PC-3 (cell line): Measurements from ENCODE around the gene ARID3C. TPM values are rescaled to one million over a fixed set of nuclear protein-coding genes. Genes with fewer than 3 reads are reported as not detected.

Experiments used
- ATAC-seq: fragments of 200-7000 bp; cut with Tn5 transposase; 2 replicates; pipeline ENCODE4 v1.9.1; 2020; ENCODE audit warnings: mild to moderate bottlenecking, moderate library complexity
- BruUV-seq: library from RNA; stranded (reverse); fragments of 400-500 nt; replicated peaks from 2 replicates; lab custom pipeline; 2021; lab: Mats Ljungman, UMichigan
- CTCF ChIA-PET: fragments of 300-600 bp; sonication (Branson Sonifier 250); formaldehyde crosslinking; loops from one replicate; lab custom pipeline; 2022; ENCODE audit warnings: antibody characterized with exemption; lab: Charles Lee
- POLR2A ChIA-PET: fragments of 300-600 bp; sonication (Branson Sonifier 250); formaldehyde crosslinking; loops from one replicate; lab custom pipeline; 2022; ENCODE audit warnings: antibody characterized with exemption; ENCODE audit not compliant: unreplicated experiment; lab: Charles Lee
- DNase-seq: peaks from one replicate; pipeline ENCODE4 v3.0.0-alpha.2; 2015
- H2AFZ ChIP-seq: fragments of 300-600 bp; sonication (generic); 2 replicates; pipeline ENCODE4 v1.6.0; 2016; ENCODE audit warnings: antibody characterized with exemption, low read length
- H3F3A ChIP-seq: fragments of 300-600 bp; sonication (generic); one replicate; pipeline ENCODE4 v1.6.0; 2017; ENCODE audit warnings: antibody characterized with exemption, low read length, control low read depth, mild to moderate bottlenecking; ENCODE audit not compliant: unreplicated experiment
- H3K27ac ChIP-seq: fragments of 300-600 bp; sonication (generic); 2 replicates; pipeline ENCODE4 v1.5.1; 2016; ENCODE audit warnings: mild to moderate bottlenecking, low read length
- H3K27me3 ChIP-seq: fragments of 300-600 bp; sonication (generic); 2 replicates; pipeline ENCODE4 v1.6.1; 2016; ENCODE audit warnings: low read length, mixed read lengths
- H3K36me3 ChIP-seq: fragments of 300-600 bp; sonication (generic); 2 replicates; pipeline ENCODE4 v1.6.1; 2016; ENCODE audit warnings: low read depth, mixed run types, low read length, mixed read lengths
- H3K4me1 ChIP-seq: fragments of 300-600 bp; sonication (generic); 2 replicates; pipeline ENCODE4 v1.5.1; 2016; ENCODE audit warnings: low read length; ENCODE audit not compliant: insufficient read depth
- H3K4me2 ChIP-seq: fragments of 300-600 bp; sonication (generic); 2 replicates; pipeline ENCODE4 v1.6.0; 2016; ENCODE audit warnings: low read length
- H3K4me3 ChIP-seq: fragments of 300-600 bp; sonication (generic); 2 replicates; pipeline ENCODE4 v1.5.1; 2016; ENCODE audit warnings: mild to moderate bottlenecking, low read length, mixed read lengths
- H3K79me2 ChIP-seq: fragments of 300-600 bp; sonication (generic); 2 replicates; pipeline ENCODE4 v1.6.1; 2017; ENCODE audit warnings: low read length, mixed read lengths
- H3K9ac ChIP-seq: fragments of 300-600 bp; sonication (generic); 2 replicates; pipeline ENCODE4 v1.6.0; 2016; ENCODE audit warnings: mild to moderate bottlenecking, low read length
- H3K9me2 ChIP-seq: fragments of 300-600 bp; sonication (generic); replicated peaks from 2 replicates; pipeline ENCODE4 v1.6.1; 2016; ENCODE audit warnings: mixed run types, low read length, mixed read lengths
- H3K9me3 ChIP-seq: fragments of 300-600 bp; sonication (generic); 2 replicates; pipeline ENCODE4 v1.6.1; 2016; ENCODE audit warnings: low read length, mixed read lengths
- H4K20me1 ChIP-seq: fragments of 300-600 bp; sonication (generic); 2 replicates; pipeline ENCODE4 v1.6.1; 2016; ENCODE audit warnings: low read length, mixed read lengths
- EZH2 ChIP-seq: fragments of 300-600 bp; sonication (generic); IDR thresholded peaks from one replicate; pipeline ENCODE4 v1.6.1; 2017; ENCODE audit warnings: antibody characterized with exemption, mild to moderate bottlenecking, low read length; ENCODE audit not compliant: unreplicated experiment
- EZH2phosphoT487 ChIP-seq: fragments of 300-600 bp; sonication (generic); IDR thresholded peaks from 2 replicates; pipeline ENCODE4 v1.6.1; 2018; ENCODE audit warnings: mild to moderate bottlenecking, antibody characterized with exemption, low read length, borderline replicate concordance
- intact Hi-C: fragments of 100-400 bp; cut with micrococcal nuclease; formaldehyde crosslinking; loops from 2 replicates; pipeline ENCODE4 v1.9.0; 2023
- total RNA-seq: library from RNA; depleted of rRNA; stranded (reverse); fragments of >200 nt; gene quantifications from 2 replicates; pipeline ENCODE4 v1.2.3, GENCODE V29; 2014
- TF ChIP-seq, protein P1 (sequence below): fragments of 300-600 bp; sonication (generic); conservative IDR thresholded peaks from 2 replicates; pipeline ENCODE4 v1.5.1; 2017; ENCODE audit warnings: antibody characterized with exemption, low read depth, mild to moderate bottlenecking, low read length

ARID3C gene
- total RNA-seq, 1 experiment from 2014 or later, result not detected

DNA sequence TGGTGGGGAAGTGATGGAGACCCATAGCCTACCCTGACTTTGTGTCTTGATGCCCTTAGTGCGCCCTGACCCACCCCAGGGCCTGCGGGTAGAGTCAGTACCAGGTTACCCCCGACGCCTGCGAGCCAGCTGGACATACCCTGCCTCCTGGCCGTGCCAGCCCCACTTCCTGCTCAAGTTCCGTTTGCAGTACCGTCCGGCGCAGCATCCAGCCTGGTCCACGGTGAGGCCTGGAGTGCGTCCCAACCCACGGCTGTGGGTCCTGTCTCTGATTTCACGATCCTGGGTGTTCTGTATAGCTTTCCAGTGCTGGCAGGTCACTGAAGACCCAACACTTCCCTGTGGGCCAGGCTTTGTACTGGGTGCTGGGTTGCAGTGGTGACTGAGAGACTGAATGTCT is 29.6 kb upstream of the ARID3C start:
- no TSS peak for BruUV-seq
- DNase-seq, result no peak
- intact Hi-C loops, result no loop called here

DNA sequence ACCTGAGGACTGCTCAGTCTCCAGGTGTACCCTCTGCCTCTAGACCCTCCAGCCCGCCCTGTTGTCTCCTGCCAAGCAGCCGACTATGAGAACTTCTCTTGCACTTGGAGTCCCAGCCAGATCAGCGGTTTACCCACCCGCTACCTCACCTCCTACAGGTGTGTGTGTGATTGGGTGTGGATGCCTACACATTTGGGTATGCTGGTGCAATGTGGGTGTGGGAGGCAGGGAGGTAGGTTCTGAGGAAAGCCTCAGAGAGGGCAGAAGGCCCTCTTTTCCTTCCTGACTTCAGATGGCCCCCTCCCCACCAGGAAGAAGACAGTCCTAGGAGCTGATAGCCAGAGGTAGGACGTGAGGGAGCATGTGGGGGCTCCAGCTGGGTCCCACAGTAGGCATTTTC is 28.1 kb upstream of the ARID3C start:
- Histone ChIP-seq H3K9me2 (no peaks in the 10 kb centered on the region), H3K9me3 (no peaks in the 10 kb centered on the region), H3K9ac (no peak overlapping the region), H4K20me1 (no peaks in the 10 kb centered on the region), H2AFZ (no peak overlapping the region), H3K27me3 (no peaks in the 10 kb centered on the region), H3K4me1 (peaks cover 13% of the 10 kb centered on the region; the same call in 1 of the 2 replicates), H3K79me2 (no peaks in the 10 kb centered on the region), H3F3A (no peaks in the 10 kb centered on the region), H3K36me3 (no peaks in the 10 kb centered on the region), H3K4me2 (no peak overlapping the region), H3K27ac (no peak overlapping the region), H3K4me3 (no peak overlapping the region)
- ATAC-seq (no peak), DNase-seq (no peak)
- ChIA-PET POLR2A (no interaction called here), CTCF (no interaction called here)
- no TSS peak for BruUV-seq
- TF ChIP-seq, protein P1, sequence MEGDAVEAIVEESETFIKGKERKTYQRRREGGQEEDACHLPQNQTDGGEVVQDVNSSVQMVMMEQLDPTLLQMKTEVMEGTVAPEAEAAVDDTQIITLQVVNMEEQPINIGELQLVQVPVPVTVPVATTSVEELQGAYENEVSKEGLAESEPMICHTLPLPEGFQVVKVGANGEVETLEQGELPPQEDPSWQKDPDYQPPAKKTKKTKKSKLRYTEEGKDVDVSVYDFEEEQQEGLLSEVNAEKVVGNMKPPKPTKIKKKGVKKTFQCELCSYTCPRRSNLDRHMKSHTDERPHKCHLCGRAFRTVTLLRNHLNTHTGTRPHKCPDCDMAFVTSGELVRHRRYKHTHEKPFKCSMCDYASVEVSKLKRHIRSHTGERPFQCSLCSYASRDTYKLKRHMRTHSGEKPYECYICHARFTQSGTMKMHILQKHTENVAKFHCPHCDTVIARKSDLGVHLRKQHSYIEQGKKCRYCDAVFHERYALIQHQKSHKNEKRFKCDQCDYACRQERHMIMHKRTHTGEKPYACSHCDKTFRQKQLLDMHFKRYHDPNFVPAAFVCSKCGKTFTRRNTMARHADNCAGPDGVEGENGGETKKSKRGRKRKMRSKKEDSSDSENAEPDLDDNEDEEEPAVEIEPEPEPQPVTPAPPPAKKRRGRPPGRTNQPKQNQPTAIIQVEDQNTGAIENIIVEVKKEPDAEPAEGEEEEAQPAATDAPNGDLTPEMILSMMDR, result no peak
- intact Hi-C loops, result no loop called here

More for the DNA sequence above, 29.6 kb upstream of the ARID3C start:
- ATAC-seq, result no peak
- TF ChIP-seq EZH2phosphoT487 (no peak), EZH2 (no peak)
- TF ChIP-seq, protein P1, result no peak
- no peak overlapping the region for H3K27ac ChIP-seq
- H4K20me1 ChIP-seq, result no peaks in the 10 kb centered on the region
- CTCF ChIA-PET, result no interaction called here
- no peaks in the 10 kb centered on the region for H3K79me2 ChIP-seq
- no peaks in the 10 kb centered on the region for H3K9me2 ChIP-seq
- no peak overlapping the region for H3K4me3 ChIP-seq
- no peaks in the 10 kb centered on the region for H3K36me3 ChIP-seq
- H3K4me2 ChIP-seq, result no peak overlapping the region
- H3K27me3 ChIP-seq, result no peaks in the 10 kb centered on the region
- H2AFZ ChIP-seq, result no peak overlapping the region
- POLR2A ChIA-PET, result no interaction called here
- peaks cover 3% of the 10 kb centered on the region; the same call in 1 of the 2 replicates for H3K4me1 ChIP-seq
- no peaks in the 10 kb centered on the region for H3K9me3 ChIP-seq
- H3K9ac ChIP-seq, result no peak overlapping the region
- H3F3A ChIP-seq, result no peaks in the 10 kb centered on the region

DNA sequence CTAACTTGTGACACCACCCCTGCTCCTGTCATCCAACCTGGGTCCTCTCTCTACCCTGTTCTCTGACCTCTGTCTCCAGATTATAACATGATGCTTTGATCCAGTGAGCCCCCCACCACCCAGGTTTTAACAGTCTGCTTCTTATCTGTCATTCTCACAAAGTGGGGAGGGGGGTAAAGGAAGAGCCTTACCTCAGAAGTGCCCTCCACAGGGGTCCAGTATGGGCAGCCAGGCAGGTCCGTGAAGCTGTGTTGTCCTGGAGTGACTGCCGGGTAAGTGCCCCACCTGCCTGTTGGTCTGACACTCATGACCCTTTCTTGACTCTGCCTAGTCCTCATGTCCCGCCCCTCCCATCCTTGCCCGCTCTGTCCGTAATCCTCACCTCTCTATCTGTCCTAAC is 26.5 kb upstream of the ARID3C start:
- Histone ChIP-seq H3K9me3 (no peaks in the 10 kb centered on the region), H4K20me1 (no peaks in the 10 kb centered on the region), H3K9ac (no peak overlapping the region), H3K4me1 (peaks cover 18% of the 10 kb centered on the region; the same call in 1 of the 2 replicates), H2AFZ (no peak overlapping the region), H3K4me2 (no peak overlapping the region), H3F3A (no peaks in the 10 kb centered on the region), H3K36me3 (no peaks in the 10 kb centered on the region), H3K27me3 (no peaks in the 10 kb centered on the region), H3K4me3 (no peak overlapping the region), H3K79me2 (no peaks in the 10 kb centered on the region), H3K9me2 (no peaks in the 10 kb centered on the region), H3K27ac (no peak overlapping the region)
- ATAC-seq (no peak), DNase-seq (no peak)
- POLR2A ChIA-PET, result no interaction called here
- CTCF ChIA-PET, result no interaction called here
- TF ChIP-seq EZH2, result no peak
- TF ChIP-seq, protein P1, result no peak
- no peak for TF ChIP-seq EZH2phosphoT487
- intact Hi-C loops, result no loop called here
- BruUV-seq, result no TSS peak
